Mesendoderm (in vitro differentiated cells): ENCODE data around the gene CDK5RAP2. TPM values are rescaled to one million over a fixed set of nuclear protein-coding genes. Genes with fewer than 3 reads are reported as not detected.
"Not testable (repeated sequence)": the region's sequence is repeated elsewhere in the genome, so short reads cannot be mapped to it uniquely, and the experiment has no call there.

ENCODE experiments used
- DNase-seq: peaks from one replicate; pipeline ENCODE4 v3.0.0; 2013
- H2AK5ac ChIP-seq: 2 replicates; pipeline ENCODE4 v1.6.1; 2013; ENCODE audit warnings: low read length, inconsistent platforms
- H2BK120ac ChIP-seq: 2 replicates; pipeline ENCODE4 v1.6.1; 2013; ENCODE audit warnings: low read depth, mild to moderate bottlenecking, low read length, moderate library complexity, mixed read lengths
- H2BK15ac ChIP-seq: replicated peaks from 2 replicates; pipeline ENCODE4 v1.6.1; 2013; ENCODE audit warnings: low read depth, mild to moderate bottlenecking, moderate library complexity
- H2BK5ac ChIP-seq: 2 replicates; pipeline ENCODE4 v1.6.1; 2013; ENCODE audit warnings: low read length, inconsistent platforms
- H3K18ac ChIP-seq: 2 replicates; pipeline ENCODE4 v1.6.1; 2013; ENCODE audit warnings: mild to moderate bottlenecking, low read length, mixed read lengths
- H3K23ac ChIP-seq: one replicate; pipeline ENCODE4 v1.6.1; 2013; ENCODE audit warnings: low read length
- H3K27ac ChIP-seq: 2 replicates; pipeline ENCODE4 v1.5.1; 2013; ENCODE audit warnings: low read depth, mild to moderate bottlenecking, inconsistent platforms, low read length, moderate library complexity
- H3K27me3 ChIP-seq: 2 replicates; pipeline ENCODE4 v1.6.1; 2013; ENCODE audit warnings: low read length, control low read depth, mild to moderate bottlenecking, inconsistent platforms; ENCODE audit not compliant: insufficient read depth, poor library complexity
- H3K36me3 ChIP-seq: 2 replicates; pipeline ENCODE4 v1.6.1; 2013; ENCODE audit warnings: low read length, inconsistent platforms; ENCODE audit not compliant: control insufficient read depth, insufficient read depth
- H3K4ac ChIP-seq: one replicate; pipeline ENCODE4 v1.6.1; 2013; ENCODE audit warnings: low read depth, mild to moderate bottlenecking, low read length, moderate library complexity
- H3K4me1 ChIP-seq: 2 replicates; pipeline ENCODE4 v1.6.1; 2013; ENCODE audit warnings: low read depth, low read length, inconsistent platforms; ENCODE audit not compliant: control insufficient read depth
- H3K4me2 ChIP-seq: 2 replicates; pipeline ENCODE4 v1.6.1; 2013; ENCODE audit warnings: low read length
- H3K4me3 ChIP-seq: 2 replicates; pipeline ENCODE4 v1.5.1; 2013; ENCODE audit warnings: mild to moderate bottlenecking, low read length
- H3K56ac ChIP-seq: one replicate; pipeline ENCODE4 v1.6.1; 2013; ENCODE audit warnings: low read length
- H3K79me1 ChIP-seq: 2 replicates; pipeline ENCODE4 v1.6.1; 2013; ENCODE audit warnings: low read length, inconsistent platforms
- H3K79me2 ChIP-seq: 2 replicates; pipeline ENCODE4 v1.6.1; 2013; ENCODE audit warnings: mild to moderate bottlenecking, low read length; ENCODE audit not compliant: control insufficient read depth, insufficient read depth
- H3K9ac ChIP-seq: 2 replicates; pipeline ENCODE4 v1.6.1; 2013; ENCODE audit warnings: low read length, inconsistent platforms
- H4K5ac ChIP-seq: one replicate; pipeline ENCODE4 v1.6.1; 2013; ENCODE audit warnings: low read length
- H4K8ac ChIP-seq: one replicate; pipeline ENCODE4 v1.6.1; 2013; ENCODE audit warnings: low read depth, mild to moderate bottlenecking, control low read depth, low read length, moderate library complexity
- WGBS: extraction: QIAGEN DNeasy Blood & Tissue Kit; methylation state at CpG from one replicate; pipeline ENCODE4 v1.1.7; 2013; ENCODE audit warnings: low lambda C conversion rate, missing lambda C conversion rate; ENCODE audit not compliant: insufficient coverage; ENCODE audit errors: extremely low coverage; 5-methylcytosine and 5-hydroxymethylcytosine counted together
- polyA plus RNA-seq, 2 experiments: library from polyadenylated mRNA; stranded (reverse); fragments of 200-250 nt; gene quantifications; one replicate each; pipeline ENCODE4 v1.2.3, GENCODE V29; 2013

CDK5RAP2 gene
- polyA plus RNA-seq (2013, experiment 1 of 2): 20.0 TPM
- polyA plus RNA-seq (2013, experiment 2 of 2): 20.2 TPM

DNA sequence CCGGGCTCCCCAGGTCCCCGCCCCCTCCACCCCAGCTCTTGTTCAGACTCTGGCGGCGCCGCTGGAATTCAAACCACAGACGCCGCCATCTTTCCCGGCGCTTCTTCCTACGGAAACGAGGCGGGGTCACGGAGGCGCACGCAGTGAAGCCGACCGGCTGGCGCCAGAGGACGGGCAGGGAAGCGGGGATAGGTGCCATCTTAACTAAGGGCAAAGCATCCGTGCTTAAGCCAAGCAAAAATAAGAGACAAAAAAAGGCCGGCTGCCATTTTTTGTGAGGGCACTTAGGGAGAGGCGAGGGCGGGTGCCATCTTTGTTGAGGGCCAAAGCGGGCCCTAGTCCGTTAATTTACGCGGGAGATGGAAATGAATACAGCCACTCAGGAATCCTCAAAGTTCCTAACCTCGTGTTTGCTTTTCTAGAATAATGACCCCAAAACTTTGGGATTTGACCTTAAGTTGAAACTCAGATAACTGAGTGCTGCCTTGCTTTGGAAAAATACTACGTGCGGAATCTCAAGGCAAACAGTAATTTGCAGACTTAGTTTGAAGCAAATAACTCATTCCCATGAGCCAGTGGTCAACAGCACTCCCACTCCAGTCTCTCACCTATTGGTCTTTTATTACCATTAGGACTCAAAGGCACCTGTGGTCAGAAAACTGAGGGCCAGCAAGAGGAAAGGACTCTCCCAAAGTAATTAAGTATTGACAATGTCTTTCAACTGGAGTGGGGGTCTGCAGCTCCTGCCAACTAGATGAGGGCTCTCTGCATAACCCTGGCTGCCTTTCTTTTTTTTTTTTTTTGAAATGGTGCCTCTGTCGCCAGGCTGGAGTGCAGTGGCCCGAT is at the start of gene CDK5RAP2:
Gene CDK5RAP2 (minus strand): TSS at position 117 of the 846 bp plus-strand sequence. CDS start 189 bp downstream, outside the sequence.
- Histone ChIP-seq H3K23ac (peak within 1 kb of the TSS; percentile 86), H3K4me2 (peak within 1 kb of the TSS; percentile 89)
- WGBS: no CpG with 5 or more reads among the region's 33 CpGs

DNA sequence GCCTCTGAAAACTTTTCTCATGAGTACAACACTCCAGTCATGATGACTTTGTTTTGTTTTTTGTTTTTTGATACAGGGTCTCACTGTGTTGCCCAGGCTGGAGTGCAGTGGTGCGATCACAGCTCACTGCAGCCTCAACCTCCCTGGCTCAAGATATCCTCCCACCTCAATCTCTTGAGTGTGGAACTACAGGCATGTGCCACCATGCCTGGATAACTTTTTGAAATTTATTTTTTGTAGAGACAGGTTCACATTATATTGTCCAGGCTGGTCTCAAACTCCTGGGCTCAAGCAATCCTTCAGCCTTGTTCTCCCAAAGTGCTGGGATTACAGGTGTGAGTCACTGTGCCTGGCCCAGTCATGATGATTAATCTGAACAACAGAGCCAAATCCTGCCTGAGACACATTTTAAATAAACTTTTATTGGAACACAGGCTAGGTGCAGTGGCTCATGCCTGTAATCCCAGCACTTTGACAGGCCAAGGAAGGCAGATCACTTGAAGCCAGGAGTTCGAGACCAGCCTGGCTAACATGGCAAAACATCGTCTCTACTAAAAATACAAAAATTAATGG is 49.0 kb upstream of the CDK5RAP2 start:
- H3K79me1 ChIP-seq, H2BK15ac ChIP-seq, H3K36me3 ChIP-seq, H3K18ac ChIP-seq, H3K9ac ChIP-seq, H4K8ac ChIP-seq, H3K4ac ChIP-seq, H3K23ac ChIP-seq, H3K27ac ChIP-seq, H3K4me2 ChIP-seq, H2BK120ac ChIP-seq, H3K4me3 ChIP-seq, H3K56ac ChIP-seq, H2BK5ac ChIP-seq, H3K79me2 ChIP-seq, H3K27me3 ChIP-seq, H3K4me1 ChIP-seq, DNase-seq, H2AK5ac ChIP-seq, H4K5ac ChIP-seq: not testable (repeated sequence)
- no CpG with 5 or more reads among the region's 3 CpGs for WGBS

More for the DNA sequence above, at the start of gene CDK5RAP2:
- Histone ChIP-seq H3K4me1 (peaks cover 6% of the 10 kb centered on the region), H4K5ac (no peak within 1 kb of the TSS), H3K27ac (peak within 1 kb of the TSS; percentile 25), H3K9ac (peak within 1 kb of the TSS; percentile 84), H3K4ac (peak within 1 kb of the TSS; percentile 81), H3K18ac (peak within 1 kb of the TSS; percentile 89), H4K8ac (peak within 1 kb of the TSS; percentile 88), H2AK5ac (peak within 1 kb of the TSS; percentile 62), H3K79me2 (peaks cover 26% of the 10 kb centered on the region), H2BK120ac (peak within 1 kb of the TSS; percentile 23), H3K56ac (peak within 1 kb of the TSS; percentile 91), H2BK5ac (peak within 1 kb of the TSS; percentile 19), H3K36me3 (no peaks in the 10 kb centered on the region), H3K27me3 (no peaks in the 10 kb centered on the region), H3K4me3 (peak within 1 kb of the TSS; percentile 92), H2BK15ac (no peak within 1 kb of the TSS), H3K79me1 (peaks cover 10% of the 10 kb centered on the region)
- peak; percentile 99 for DNase-seq

DNA sequence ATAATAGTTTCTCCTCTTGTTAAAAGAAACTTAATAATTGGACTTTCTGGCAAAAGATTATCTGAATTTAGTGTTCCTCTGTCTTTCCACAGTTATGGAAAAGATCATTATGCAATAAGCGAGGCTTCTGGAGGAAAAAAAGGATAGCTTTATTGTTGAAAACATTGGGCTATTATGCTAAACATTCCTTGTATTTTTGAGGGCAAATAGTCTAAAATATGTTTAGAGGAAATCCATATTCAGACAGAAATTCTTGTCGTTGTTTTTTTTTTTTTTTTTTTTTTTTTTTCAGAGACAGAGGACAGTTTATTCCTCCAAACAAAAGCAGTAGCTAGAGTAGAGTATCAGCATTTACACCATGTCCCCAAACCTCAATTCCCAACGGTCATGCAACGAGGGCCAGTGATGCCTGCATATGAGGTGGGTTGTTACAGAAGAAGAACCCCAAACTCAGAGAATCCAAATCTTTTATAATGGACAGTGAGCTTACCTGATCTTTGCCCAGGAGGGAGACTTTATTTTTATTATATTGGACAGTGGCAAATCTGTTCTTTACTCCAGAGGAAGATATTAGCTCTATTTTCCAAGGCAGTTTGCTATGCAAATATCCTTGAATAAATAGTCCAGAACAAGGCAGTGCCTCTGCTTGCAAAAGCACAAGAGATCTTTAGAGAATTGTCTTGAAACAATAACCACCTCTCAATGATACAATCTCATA is 48.4 kb upstream of the CDK5RAP2 start:
- H2AK5ac ChIP-seq: no peak overlapping the region
- no peak overlapping the region for H2BK5ac ChIP-seq
- H3K4ac ChIP-seq: no peak overlapping the region
- no peaks in the 10 kb centered on the region for H3K27me3 ChIP-seq
- no CpG with 5 or more reads among the region's 4 CpGs for WGBS
- H3K4me2 ChIP-seq: no peak overlapping the region
- no peak overlapping the region for H3K4me3 ChIP-seq
- H3K56ac ChIP-seq: no peak overlapping the region
- no peak overlapping the region for H2BK15ac ChIP-seq
- H3K27ac ChIP-seq: no peak overlapping the region
- H3K23ac ChIP-seq: no peak overlapping the region
- no peak for DNase-seq
- H3K79me2 ChIP-seq: no peaks in the 10 kb centered on the region
- no peaks in the 10 kb centered on the region for H3K4me1 ChIP-seq
- H2BK120ac ChIP-seq: no peak overlapping the region
- H3K9ac ChIP-seq: no peak overlapping the region
- no peak overlapping the region for H4K8ac ChIP-seq
- no peaks in the 10 kb centered on the region for H3K79me1 ChIP-seq
- no peak overlapping the region for H4K5ac ChIP-seq
- no peak overlapping the region for H3K18ac ChIP-seq
- no peaks in the 10 kb centered on the region for H3K36me3 ChIP-seq

DNA sequence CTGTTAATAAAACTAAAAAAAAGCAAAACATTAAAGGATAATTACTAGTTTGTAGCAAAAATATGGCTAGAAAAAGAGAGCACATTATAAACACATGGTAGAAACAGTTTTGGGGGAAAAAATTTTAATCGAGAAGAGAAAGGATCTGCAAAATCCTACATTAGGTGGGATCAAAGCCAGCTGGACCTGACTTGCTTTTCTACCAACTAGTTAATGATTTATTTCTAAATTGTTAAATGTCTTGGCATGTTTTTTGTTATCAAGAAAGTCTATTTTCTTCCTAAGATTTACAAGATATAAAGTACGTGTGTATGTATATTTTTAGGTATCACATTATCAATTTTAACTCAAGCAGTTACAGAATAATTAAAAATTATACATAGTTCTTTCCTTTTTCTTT is 47.1 kb upstream of the CDK5RAP2 start:
- Histone ChIP-seq H3K4me2 (no peak overlapping the region), H2AK5ac (no peak overlapping the region), H3K18ac (no peak overlapping the region), H3K27ac (no peak overlapping the region), H3K79me1 (no peaks in the 10 kb centered on the region), H4K8ac (no peak overlapping the region), H3K27me3 (no peaks in the 10 kb centered on the region), H3K56ac (no peak overlapping the region), H3K9ac (no peak overlapping the region), H3K36me3 (no peaks in the 10 kb centered on the region), H3K4me3 (no peak overlapping the region), H4K5ac (no peak overlapping the region), H3K79me2 (no peaks in the 10 kb centered on the region), H2BK15ac (no peak overlapping the region), H3K4me1 (no peaks in the 10 kb centered on the region), H2BK5ac (no peak overlapping the region), H3K23ac (no peak overlapping the region), H2BK120ac (no peak overlapping the region), H3K4ac (no peak overlapping the region)
- no CpG with 5 or more reads among the region's 2 CpGs for WGBS
- no peak for DNase-seq

DNA sequence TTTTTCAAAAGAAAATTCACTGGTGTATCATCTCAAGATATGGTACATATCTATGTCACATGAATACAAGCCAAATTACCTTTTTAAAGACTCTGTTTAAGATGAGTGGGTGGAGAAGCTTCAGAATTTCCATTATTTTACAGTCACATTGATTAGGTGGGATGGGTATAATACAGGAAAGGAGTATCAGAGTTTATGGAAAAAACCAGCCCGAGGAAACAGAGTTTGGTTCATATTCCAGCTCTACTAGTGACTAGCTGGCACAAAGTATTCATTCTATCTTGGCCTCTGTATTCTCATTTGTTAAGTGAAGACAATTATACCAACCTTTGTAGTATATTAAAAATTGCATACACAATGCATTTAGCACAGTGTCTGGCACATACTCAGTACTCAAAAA is 46.5 kb upstream of the CDK5RAP2 start:
- H2AK5ac ChIP-seq: no peak overlapping the region
- no peak overlapping the region for H3K18ac ChIP-seq
- no peaks in the 10 kb centered on the region for H3K27me3 ChIP-seq
- H2BK15ac ChIP-seq: no peak overlapping the region
- H3K79me1 ChIP-seq: no peaks in the 10 kb centered on the region
- no peak overlapping the region for H3K27ac ChIP-seq
- no peak for DNase-seq
- no CpG with 5 or more reads among the region's 1 CpG for WGBS
- H2BK5ac ChIP-seq: no peak overlapping the region
- no peak overlapping the region for H3K4me2 ChIP-seq
- H2BK120ac ChIP-seq: no peak overlapping the region
- H4K5ac ChIP-seq: no peak overlapping the region
- H3K23ac ChIP-seq: no peak overlapping the region
- H4K8ac ChIP-seq: no peak overlapping the region
- H3K36me3 ChIP-seq: no peaks in the 10 kb centered on the region
- H3K4ac ChIP-seq: no peak overlapping the region
- no peak overlapping the region for H3K4me3 ChIP-seq
- H3K9ac ChIP-seq: no peak overlapping the region
- no peak overlapping the region for H3K56ac ChIP-seq
- H3K79me2 ChIP-seq: no peaks in the 10 kb centered on the region
- no peaks in the 10 kb centered on the region for H3K4me1 ChIP-seq
